Activated T-cell treated with anti-CD3 and anti-CD28 coated beads, Interleukin-2, amount 50 U/mL, for 72 hours (primary cell): ENCODE data around the gene DDX6. TPM values are rescaled to one million over a fixed set of nuclear protein-coding genes. Genes with fewer than 3 reads are reported as not detected.
A peak's percentile ranks its signal among the peaks of the same experiment; 100 is the strongest.
"Not testable (repeated sequence)": the region's sequence is repeated elsewhere in the genome, so short reads cannot be mapped to it uniquely, and the experiment has no call there.

Source experiments
- ATAC-seq, 2 donors: fragments of 150-1000 bp; cut with Tn5 transposase; replicated peaks in 1 of 2; 2 replicates each; pipeline ENCODE4 v1.10.0; 2021; ENCODE audit warnings: moderate library complexity in 2 of 2, mild to moderate bottlenecking in 1 of 2
- DNase-seq, 2 donors: peaks; one replicate each; pipeline ENCODE4 v3.0.0; 2021 to 2022; ENCODE audit warnings: mixed read lengths in 1 of 2
- H3K27ac Mint-ChIP-seq: one replicate; pipeline ENCODE4 v1.8.0; 2022; ENCODE audit warnings: mild to moderate bottlenecking, moderate library complexity, mixed read lengths
- H3K27me3 Mint-ChIP-seq: one replicate; pipeline ENCODE4 v1.8.0; 2022; ENCODE audit warnings: low read depth, mixed read lengths
- H3K36me3 Mint-ChIP-seq, 2 donors: one replicate each; pipeline ENCODE4 v1.8.0; 2022; ENCODE audit warnings: mixed read lengths in 2 of 2, mild to moderate bottlenecking in 1 of 2; ENCODE audit not compliant: insufficient read depth in 2 of 2
- H3K4me1 Mint-ChIP-seq: one replicate; pipeline ENCODE4 v1.8.0; 2022; ENCODE audit warnings: low read depth, mixed read lengths
- H3K4me3 Mint-ChIP-seq, 2 donors: one replicate each; pipeline ENCODE4 v1.8.0; 2022; ENCODE audit warnings: mild to moderate bottlenecking in 2 of 2, mixed read lengths in 2 of 2, moderate library complexity in 2 of 2
- H3K9me3 Mint-ChIP-seq, 2 donors: one replicate each; pipeline ENCODE4 v1.8.0; 2022; ENCODE audit warnings: mixed read lengths in 2 of 2
- total RNA-seq, 2 donors: library from RNA; stranded (reverse); gene quantifications; one replicate each; pipeline ENCODE4 v1.2.3, GENCODE V29; 2022

Gene DDX6, protein sequence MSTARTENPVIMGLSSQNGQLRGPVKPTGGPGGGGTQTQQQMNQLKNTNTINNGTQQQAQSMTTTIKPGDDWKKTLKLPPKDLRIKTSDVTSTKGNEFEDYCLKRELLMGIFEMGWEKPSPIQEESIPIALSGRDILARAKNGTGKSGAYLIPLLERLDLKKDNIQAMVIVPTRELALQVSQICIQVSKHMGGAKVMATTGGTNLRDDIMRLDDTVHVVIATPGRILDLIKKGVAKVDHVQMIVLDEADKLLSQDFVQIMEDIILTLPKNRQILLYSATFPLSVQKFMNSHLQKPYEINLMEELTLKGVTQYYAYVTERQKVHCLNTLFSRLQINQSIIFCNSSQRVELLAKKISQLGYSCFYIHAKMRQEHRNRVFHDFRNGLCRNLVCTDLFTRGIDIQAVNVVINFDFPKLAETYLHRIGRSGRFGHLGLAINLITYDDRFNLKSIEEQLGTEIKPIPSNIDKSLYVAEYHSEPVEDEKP
- 100 to 1,000 TPM; 239 to 256 TPM for total RNA-seq

- peaks cover 18 to 22% of the 10 kb centered on the region in 2 donors for H3K36me3 Mint-ChIP-seq
- no peaks in the 10 kb centered on the region for H3K27me3 Mint-ChIP-seq
- peak; percentile 92 to 95 for DNase-seq
- peak; percentile 60 to 68 for ATAC-seq
- H3K4me1 Mint-ChIP-seq: peaks cover 46% of the 10 kb centered on the region
- H3K9me3 Mint-ChIP-seq: no peaks in the 10 kb centered on the region
- H3K4me3 Mint-ChIP-seq: peak within 1 kb of the TSS; percentile 96 to 98
- H3K27ac Mint-ChIP-seq: peak within 1 kb of the TSS; percentile 99
These were observed at the start of gene DDX6 for GRCh38 chr11:118791111-118791960. DDX6 (minus strand) TSS chr11:118791164; CDS start chr11:118786251, 4,913 bp downstream.

GRCh38 chr11:118838905-118839553 is 48.1 kb upstream of the DDX6 start:
- H3K4me3 Mint-ChIP-seq: peak overlapping the region; percentile 0 to 6
- peaks cover 61% of the 10 kb centered on the region for H3K4me1 Mint-ChIP-seq
- ATAC-seq: peak; percentile 16 to 30
- peaks cover 2 to 3% of the 10 kb centered on the region in 2 donors for H3K36me3 Mint-ChIP-seq
- peaks cover 0 to 1% of the 10 kb centered on the region in 2 donors for H3K9me3 Mint-ChIP-seq
- no peak for DNase-seq
- no peak overlapping the region for H3K27ac Mint-ChIP-seq
- no peaks in the 10 kb centered on the region for H3K27me3 Mint-ChIP-seq

DNA sequence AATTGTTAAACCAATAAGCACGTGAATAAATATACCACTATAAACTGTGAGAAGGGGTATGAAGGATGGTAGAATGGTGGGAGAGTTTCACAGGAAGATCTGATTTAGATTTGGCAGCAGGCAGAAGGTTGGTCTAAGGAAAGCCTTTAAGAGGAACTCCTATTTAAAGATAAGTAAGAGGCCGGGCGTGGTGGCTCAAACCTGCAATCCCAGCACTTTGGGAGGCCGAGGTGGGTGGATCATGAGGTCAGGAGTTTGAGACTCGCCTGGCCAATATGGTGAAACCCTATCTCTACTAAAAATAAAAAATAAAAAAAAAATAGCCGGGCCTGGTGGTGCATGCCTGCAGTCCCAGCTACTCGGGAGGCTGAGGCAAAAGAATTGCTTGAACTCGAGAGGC is 46.9 kb upstream of the DDX6 start:
- H3K4me3 Mint-ChIP-seq: no peak overlapping the region
- no peak overlapping the region for H3K27ac Mint-ChIP-seq
- H3K27me3 Mint-ChIP-seq: no peaks in the 10 kb centered on the region
- ATAC-seq (no peak), DNase-seq (no peak)
- peaks cover 0 to 2% of the 10 kb centered on the region in 2 donors for H3K36me3 Mint-ChIP-seq
- H3K4me1 Mint-ChIP-seq: peaks cover 58% of the 10 kb centered on the region
- H3K9me3 Mint-ChIP-seq: no peaks in the 10 kb centered on the region

- no peak for DNase-seq
- Mint-ChIP-seq H3K4me3 (peak overlapping the region; percentile 41 to 85), H3K36me3 (no peaks in the 10 kb centered on the region), H3K27me3 (no peaks in the 10 kb centered on the region), H3K4me1 (peaks cover 30% of the 10 kb centered on the region), H3K9me3 (no peaks in the 10 kb centered on the region), H3K27ac (peak overlapping the region; percentile 76)
- peak; percentile 58 to 59 for ATAC-seq
These were observed 43.6 kb upstream of the DDX6 start for GRCh38 chr11:118834427-118835028.

DNA sequence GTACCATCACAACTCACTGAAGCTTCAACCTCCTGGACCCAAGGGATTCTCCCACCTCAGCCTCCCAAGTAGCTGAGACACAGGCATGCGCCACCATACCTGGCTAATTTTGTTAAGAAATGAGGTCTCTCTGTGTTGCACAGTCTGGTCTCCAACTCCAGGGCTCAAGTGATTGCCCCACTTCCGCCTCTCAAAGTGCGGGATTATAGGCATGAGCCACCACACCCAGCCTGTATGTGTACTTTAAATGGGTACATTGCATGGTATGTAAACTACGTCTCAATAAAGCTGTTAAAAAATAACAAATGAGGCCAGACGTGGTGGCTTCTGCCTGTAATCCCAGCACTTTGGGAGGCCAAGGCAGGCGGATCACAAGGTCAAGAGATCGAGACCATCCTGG is 36.2 kb upstream of the DDX6 start:
- H3K9me3 Mint-ChIP-seq: no peaks in the 10 kb centered on the region
- no peaks in the 10 kb centered on the region for H3K36me3 Mint-ChIP-seq
- no peaks in the 10 kb centered on the region for H3K27me3 Mint-ChIP-seq
- H3K4me1 Mint-ChIP-seq: peaks cover under 1% of the 10 kb centered on the region
- no peak overlapping the region for H3K4me3 Mint-ChIP-seq
- no peak overlapping the region for H3K27ac Mint-ChIP-seq
- no peak for DNase-seq
- no peak for ATAC-seq

GRCh38 chr11:118822936-118823510 is 32.1 kb upstream of the DDX6 start:
- not testable (repeated sequence) for H3K9me3 Mint-ChIP-seq, ATAC-seq, DNase-seq, H3K27me3 Mint-ChIP-seq, H3K4me3 Mint-ChIP-seq, H3K27ac Mint-ChIP-seq, H3K36me3 Mint-ChIP-seq
- peaks cover 19% of the 10 kb centered on the region for H3K4me1 Mint-ChIP-seq

DNA sequence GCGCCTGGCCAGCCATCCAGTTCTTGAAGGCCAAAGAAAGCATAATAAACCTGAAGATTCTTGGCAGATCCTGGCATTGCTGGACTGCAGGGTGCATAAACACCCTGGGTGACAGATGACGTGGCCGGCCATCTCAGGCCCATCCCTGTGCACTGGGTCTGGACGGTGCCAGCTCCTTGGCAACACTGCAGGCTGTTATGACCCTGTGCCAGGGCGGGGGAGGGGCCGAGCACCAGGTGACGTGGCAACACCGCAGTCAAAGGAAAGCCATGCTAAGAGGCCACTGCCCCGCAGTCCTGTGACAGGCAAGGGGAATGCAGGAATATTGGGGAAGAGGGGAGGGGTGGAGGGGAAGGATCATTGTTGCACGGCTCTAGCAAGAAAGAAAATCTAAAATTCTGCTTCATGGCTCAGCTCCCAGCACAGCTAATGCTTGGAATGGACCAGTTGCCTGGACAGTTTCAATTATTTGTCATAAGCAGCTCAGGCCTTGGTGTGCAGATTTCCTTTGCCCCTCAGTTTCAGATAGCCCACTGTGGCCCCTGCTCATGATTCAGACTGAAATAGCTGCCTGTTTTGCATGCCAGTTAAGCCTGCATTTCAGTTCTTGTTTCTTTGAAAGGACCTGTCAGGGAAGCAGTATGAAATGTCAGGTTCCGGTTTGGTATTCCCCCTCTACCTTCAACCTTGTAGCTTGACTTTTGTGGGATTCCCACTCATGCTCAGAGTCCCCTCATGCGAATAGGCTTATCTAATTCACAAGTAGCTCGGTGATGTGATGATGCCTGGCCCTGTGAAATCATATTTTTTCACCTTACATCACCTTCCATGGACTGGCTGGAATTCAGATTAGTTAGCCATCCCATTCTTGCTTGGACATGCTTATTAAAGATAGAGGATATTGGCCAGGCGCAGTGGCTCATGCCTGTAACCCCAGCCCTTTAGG is 29.7 kb upstream of the DDX6 start:
- Mint-ChIP-seq H3K27ac (peak overlapping the region; percentile 61), H3K27me3 (no peaks in the 10 kb centered on the region), H3K9me3 (no peaks in the 10 kb centered on the region), H3K36me3 (no peaks in the 10 kb centered on the region), H3K4me3 (peak overlapping the region; percentile 27 to 45), H3K4me1 (peaks cover 19% of the 10 kb centered on the region)
- peak; percentile 80 to 94 for ATAC-seq
- DNase-seq: peak; percentile 10 to 24

- not testable (repeated sequence) for H3K27ac Mint-ChIP-seq, ATAC-seq, H3K27me3 Mint-ChIP-seq, DNase-seq, H3K9me3 Mint-ChIP-seq, H3K36me3 Mint-ChIP-seq, H3K4me3 Mint-ChIP-seq
- H3K4me1 Mint-ChIP-seq: peaks cover 19% of the 10 kb centered on the region
These were observed 29.0 kb upstream of the DDX6 start for GRCh38 chr11:118820025-118820379.

DNA sequence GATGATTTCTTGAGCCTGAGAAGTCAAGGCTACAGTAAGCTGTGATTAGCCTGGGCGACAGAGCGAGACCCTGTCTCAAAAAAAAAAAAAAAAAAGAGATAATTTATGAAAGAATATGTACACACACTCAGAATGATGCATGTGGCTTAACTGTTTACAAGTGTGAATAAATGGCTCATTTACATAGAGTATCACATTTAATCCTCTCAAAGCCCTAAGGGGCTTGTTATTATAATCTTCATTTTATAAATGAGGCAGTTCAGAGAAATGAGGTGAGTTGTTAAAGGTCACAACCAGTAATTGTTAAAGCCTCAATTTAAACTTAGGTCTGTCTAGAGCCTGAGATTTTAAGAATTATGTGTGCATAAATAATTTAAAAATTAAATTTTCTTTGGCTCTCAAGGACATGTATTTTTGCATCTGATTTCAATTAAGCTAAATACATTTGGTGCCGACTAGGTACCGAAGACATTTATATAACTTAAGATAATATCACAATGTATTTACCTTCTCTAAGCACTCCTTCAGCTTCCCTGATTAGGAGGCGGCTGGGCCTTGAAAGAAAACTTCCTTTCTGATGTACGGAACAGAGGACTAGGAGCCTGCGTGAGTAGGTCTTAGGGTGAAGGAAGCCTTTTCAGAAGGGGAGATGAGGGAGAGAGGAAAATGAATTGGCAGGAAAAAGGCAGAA is 28.5 kb upstream of the DDX6 start:
- DNase-seq: no peak
- no peaks in the 10 kb centered on the region for H3K27me3 Mint-ChIP-seq

GRCh38 chr11:118818130-118818529 is 27.2 kb upstream of the DDX6 start:
- Mint-ChIP-seq H3K27ac (no peak overlapping the region), H3K4me1 (peaks cover 19% of the 10 kb centered on the region), H3K27me3 (no peaks in the 10 kb centered on the region), H3K4me3 (no peak overlapping the region), H3K9me3 (no peaks in the 10 kb centered on the region), H3K36me3 (no peaks in the 10 kb centered on the region)
- no peak for DNase-seq
- no peak for ATAC-seq

More for the DNA sequence above, 28.5 kb upstream of the DDX6 start:
- Mint-ChIP-seq H3K4me1 (peaks cover 19% of the 10 kb centered on the region), H3K36me3 (no peaks in the 10 kb centered on the region), H3K27ac (no peak overlapping the region), H3K9me3 (no peaks in the 10 kb centered on the region), H3K4me3 (no peak overlapping the region)
- ATAC-seq: no peak

DNA sequence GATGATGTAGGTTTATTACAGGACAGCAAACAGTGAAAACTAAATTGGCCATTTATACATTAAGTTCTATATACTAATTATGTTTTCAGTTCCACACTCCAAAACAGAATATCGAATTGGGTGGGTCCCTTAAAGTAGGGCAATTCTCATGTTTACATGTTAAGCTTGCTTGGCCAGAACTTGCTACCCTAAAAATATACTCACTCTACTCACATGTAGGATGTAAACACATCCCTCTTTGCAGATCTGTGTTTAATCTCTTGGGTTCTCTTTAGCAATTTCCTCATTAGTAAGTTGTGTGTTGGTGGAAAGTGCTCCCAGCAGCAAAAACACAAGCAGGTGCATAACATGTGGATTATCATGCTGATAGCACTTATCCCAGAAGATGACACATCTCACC is 22.6 kb upstream of the DDX6 start:
- no peak overlapping the region for H3K27ac Mint-ChIP-seq

More for the DNA sequence above, 22.6 kb upstream of the DDX6 start:
- H3K4me3 Mint-ChIP-seq: no peak overlapping the region
- no peaks in the 10 kb centered on the region for H3K9me3 Mint-ChIP-seq
- H3K4me1 Mint-ChIP-seq: peaks cover 4% of the 10 kb centered on the region
- ATAC-seq (no peak), DNase-seq (no peak)
- no peaks in the 10 kb centered on the region for H3K36me3 Mint-ChIP-seq
- no peaks in the 10 kb centered on the region for H3K27me3 Mint-ChIP-seq
